Measurements from ENCODE around the gene MORN4.

The MORN4 gene

DNA sequence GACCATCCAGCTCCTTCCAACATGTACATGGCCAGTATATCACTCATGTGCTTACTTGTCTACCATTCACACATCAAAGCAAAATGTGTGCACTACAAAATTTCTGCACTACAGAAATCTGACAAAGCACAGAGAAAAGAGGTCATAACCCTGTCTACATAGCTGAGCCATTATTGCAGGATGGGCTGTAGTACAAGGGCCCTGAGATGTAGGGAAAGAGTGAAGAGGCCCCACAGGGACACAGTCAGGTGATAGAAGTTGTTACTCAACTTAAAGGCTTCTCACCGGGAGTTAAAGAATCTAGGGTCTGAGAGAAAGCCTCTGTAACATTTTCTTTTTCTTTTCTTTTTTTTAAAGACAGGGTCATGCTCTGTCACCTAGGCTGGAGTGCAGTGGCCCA, 36.3 kb upstream of the MORN4 start:
- TF ChIP-seq ZFX (IDR thresholded peaks at IDR 0.05; ENCODE audit: borderline replicate concordance) = no peak
- TF ChIP-seq, protein P1, sequence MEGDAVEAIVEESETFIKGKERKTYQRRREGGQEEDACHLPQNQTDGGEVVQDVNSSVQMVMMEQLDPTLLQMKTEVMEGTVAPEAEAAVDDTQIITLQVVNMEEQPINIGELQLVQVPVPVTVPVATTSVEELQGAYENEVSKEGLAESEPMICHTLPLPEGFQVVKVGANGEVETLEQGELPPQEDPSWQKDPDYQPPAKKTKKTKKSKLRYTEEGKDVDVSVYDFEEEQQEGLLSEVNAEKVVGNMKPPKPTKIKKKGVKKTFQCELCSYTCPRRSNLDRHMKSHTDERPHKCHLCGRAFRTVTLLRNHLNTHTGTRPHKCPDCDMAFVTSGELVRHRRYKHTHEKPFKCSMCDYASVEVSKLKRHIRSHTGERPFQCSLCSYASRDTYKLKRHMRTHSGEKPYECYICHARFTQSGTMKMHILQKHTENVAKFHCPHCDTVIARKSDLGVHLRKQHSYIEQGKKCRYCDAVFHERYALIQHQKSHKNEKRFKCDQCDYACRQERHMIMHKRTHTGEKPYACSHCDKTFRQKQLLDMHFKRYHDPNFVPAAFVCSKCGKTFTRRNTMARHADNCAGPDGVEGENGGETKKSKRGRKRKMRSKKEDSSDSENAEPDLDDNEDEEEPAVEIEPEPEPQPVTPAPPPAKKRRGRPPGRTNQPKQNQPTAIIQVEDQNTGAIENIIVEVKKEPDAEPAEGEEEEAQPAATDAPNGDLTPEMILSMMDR (IDR thresholded peaks at IDR 0.05) = no peak
- H3K27ac ChIP-seq = no peak overlapping the region

DNA sequence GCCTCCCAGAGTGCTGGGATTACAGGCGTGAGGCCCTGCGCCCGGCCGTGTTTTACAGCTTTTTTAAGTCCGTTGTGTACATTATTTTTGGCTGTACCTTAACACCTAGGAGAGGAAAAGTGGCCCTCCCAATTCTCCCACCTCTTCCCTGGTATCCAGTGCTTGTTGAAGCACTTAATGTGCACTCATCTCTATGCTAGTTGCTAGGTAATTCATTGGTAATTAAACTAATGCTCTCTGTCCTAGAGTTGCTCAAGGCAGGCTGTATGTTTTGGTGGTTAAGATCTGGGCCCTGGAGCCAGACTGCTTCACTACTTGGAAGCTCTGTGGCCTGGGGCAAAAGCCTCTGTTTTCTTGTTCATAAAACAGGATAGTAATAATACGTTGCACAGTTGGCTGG, 34.2 kb upstream of the MORN4 start:
- TF ChIP-seq, protein P1 (IDR thresholded peaks at IDR 0.05) = no peak
- TF ChIP-seq ZFX (IDR thresholded peaks at IDR 0.05; ENCODE audit: borderline replicate concordance) = no peak

DNA sequence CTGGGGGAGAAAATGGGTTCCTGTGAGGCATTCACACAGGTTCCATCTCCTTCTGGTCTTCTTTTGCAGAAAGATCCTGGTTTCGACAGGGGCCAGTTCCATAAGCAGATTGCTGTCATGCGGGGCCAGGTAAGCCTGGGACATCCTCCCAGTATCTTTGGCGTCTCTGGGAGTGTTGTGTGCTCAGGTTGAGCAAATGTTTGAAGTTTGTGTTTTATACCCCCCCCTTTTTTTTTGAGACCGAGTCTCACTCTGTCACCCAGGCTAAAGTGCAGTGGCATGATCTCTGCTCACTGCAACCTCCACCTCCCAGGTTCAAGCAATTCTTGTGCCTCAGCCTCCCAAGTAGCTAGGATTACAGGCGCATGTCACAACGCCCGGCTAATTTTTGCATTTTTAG, 33.7 kb upstream of the MORN4 start:
- no peak for TF ChIP-seq ZFX (IDR thresholded peaks at IDR 0.05; ENCODE audit: borderline replicate concordance)
- TF ChIP-seq, protein P1 (IDR thresholded peaks at IDR 0.05) = no peak

More for the DNA sequence above, 34.2 kb upstream of the MORN4 start:
- no peak overlapping the region for H3K27ac ChIP-seq

DNA sequence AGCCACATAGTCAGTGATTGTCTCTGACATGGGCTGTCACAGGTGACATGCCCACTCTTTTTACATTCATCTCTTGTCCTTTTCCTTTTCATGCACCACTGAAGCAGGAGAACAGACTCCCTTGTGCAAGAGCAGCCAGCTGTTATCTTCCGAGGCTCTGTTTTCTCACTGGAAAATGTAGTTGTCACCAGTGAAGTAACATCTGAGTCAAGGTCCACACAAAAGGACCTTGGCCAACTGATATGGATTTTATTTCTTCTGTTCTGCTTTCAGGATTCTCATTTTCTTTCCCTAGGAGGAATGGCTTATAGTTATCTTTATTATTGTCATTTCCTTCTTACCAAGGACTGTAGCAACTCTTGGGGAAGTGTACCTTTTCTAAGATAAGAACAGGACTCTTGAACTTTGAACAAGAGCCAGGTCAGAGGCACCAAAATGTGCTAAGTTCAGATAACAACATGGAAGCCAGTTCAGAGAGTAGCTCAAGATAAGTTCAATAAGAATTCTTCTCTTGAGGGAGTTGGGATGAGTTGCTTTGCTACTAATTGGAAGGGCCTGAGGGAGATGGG, 31.1 kb upstream of the MORN4 start:
- H3K27ac ChIP-seq = no peak overlapping the region
- TF ChIP-seq ZFX (IDR thresholded peaks at IDR 0.05; ENCODE audit: borderline replicate concordance) = no peak
- TF ChIP-seq, protein P1 (IDR thresholded peaks at IDR 0.05) = no peak

More for the DNA sequence above, 33.7 kb upstream of the MORN4 start:
- H3K27ac ChIP-seq = no peak overlapping the region

DNA sequence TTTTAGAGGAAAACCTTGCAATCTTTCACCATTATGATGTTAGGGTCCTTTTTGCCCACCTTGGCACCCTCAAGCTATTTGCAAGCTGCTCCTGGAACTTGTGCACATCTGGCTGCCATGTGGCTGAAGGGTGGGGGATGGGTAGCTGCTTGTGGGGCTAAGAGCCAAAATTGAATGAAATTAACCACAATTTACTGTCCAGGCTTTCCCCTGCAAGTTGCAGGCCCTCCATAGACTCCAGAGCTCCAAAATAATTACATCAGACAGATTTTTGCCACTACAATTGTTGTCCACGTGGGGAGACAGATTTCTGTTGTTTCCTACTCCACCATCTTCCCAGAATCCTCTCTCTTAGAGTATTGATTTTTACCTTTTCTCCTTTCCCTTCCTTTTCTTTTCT, 26.3 kb upstream of the MORN4 start:
- H3K27ac ChIP-seq = no peak overlapping the region
- no peak for TF ChIP-seq ZFX (IDR thresholded peaks at IDR 0.05; ENCODE audit: borderline replicate concordance)
- TF ChIP-seq, protein P1 (IDR thresholded peaks at IDR 0.05) = no peak

DNA sequence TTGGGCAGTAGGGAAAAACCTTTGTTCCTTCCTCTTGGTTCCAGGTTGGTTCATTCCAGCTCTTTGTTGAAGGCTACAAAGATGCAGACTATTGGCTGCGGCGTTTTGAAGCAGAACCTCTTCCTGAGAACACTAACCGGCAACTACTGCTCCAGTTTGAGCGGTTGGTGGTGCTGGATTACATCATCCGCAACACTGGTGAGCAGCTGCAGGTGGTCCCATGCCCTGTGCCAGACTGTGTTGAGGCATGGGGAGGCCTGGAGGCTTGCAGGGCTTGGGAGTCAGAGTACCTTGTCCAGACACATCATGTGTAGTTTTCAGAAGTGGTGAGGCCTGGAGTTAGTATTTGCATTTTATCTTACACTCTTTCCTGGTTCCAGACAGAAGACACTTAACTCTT, 23.5 kb upstream of the MORN4 start:
- no peak for TF ChIP-seq ZFX (IDR thresholded peaks at IDR 0.05; ENCODE audit: borderline replicate concordance)
- TF ChIP-seq, protein P1 (IDR thresholded peaks at IDR 0.05) = no peak

DNA sequence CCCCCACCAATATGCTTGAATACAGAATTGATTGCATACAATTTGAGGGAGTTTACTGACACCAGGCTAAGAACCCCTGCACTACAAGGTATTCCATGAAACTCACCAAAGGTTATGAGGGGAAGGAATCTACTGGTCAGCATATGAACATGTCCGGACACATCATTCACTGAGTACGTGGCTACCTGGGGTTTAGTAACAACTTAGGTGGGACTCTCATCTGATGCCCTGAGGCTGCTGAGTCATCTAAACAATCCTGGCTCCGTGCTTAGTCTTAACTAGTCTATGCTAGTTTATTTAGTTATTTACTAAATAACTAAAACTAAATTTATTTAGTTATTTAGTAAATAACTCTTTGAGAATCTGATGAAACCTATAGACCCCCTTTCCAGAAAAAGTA, 18.5 kb upstream of the MORN4 start:
- H3K27ac ChIP-seq = no peak overlapping the region
- TF ChIP-seq, protein P1 (IDR thresholded peaks at IDR 0.05) = no peak
- no peak for TF ChIP-seq ZFX (IDR thresholded peaks at IDR 0.05; ENCODE audit: borderline replicate concordance)

More for the DNA sequence above, 23.5 kb upstream of the MORN4 start:
- no peak overlapping the region for H3K27ac ChIP-seq

All from 22Rv1 (cell line).